ENCODE measurements around the gene GSDME.

Gene GSDME

DNA sequence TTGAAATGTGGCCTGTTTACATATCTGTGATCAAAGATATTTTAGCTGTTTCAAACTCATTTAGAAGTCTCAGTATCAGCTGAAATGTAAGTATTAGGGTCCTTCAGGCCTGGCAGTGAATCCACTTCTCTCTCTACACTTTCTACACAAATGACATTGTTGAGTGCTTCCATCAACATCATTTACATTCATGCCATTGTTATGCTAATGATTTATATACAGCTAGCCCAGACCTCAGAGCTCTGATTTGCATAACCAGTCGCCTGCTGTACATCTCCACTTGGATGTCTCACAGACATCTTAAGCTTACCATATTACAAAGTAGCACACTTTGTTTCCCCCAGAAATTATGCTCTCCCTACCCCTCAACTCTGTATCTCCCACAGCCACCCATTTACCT, 71.6 kb downstream of the GSDME start:
- Histone ChIP-seq H4K20me1 (ENCODE audit: insufficient read depth, low read length) (no peaks in the 10 kb centered on the region), H3K9me3 (replicated peaks; ENCODE audit: insufficient read depth, low read length) (no peaks in the 10 kb centered on the region), H3K27ac (ENCODE audit: low read length) (no peak overlapping the region), H3K9ac (ENCODE audit: low read length) (no peak overlapping the region), H3K4me2 (ENCODE audit: low read depth, low read length) (no peak overlapping the region), H2AFZ (ENCODE audit: low read length) (no peak overlapping the region), H3K36me3 (replicated peaks; ENCODE audit: insufficient read depth, low read length) (no peaks in the 10 kb centered on the region), H3K9me2 (replicated peaks; ENCODE audit: insufficient read depth, low read length) (no peaks in the 10 kb centered on the region), H3K27me3 (replicated peaks; ENCODE audit: insufficient read depth, low read length) (no peaks in the 10 kb centered on the region), H3F3A (ENCODE audit: insufficient read depth, low read length) (no peaks in the 10 kb centered on the region), H3K4me1 (ENCODE audit: low read length) (no peaks in the 10 kb centered on the region), H3K4me3 (ENCODE audit: low read length) (no peak overlapping the region), H3K79me2 (ENCODE audit: low read length) (no peaks in the 10 kb centered on the region)
- TF ChIP-seq EZH2 (optimal IDR thresholded peaks at IDR 0.05; ENCODE audit: low read depth, low read length), result no peak
- no peak for TF ChIP-seq CTCF (IDR thresholded peaks at IDR 0.05; ENCODE audit: low read length)
- no peak for TF ChIP-seq EZH2phosphoT487 (IDR thresholded peaks at IDR 0.05; ENCODE audit: low read length)
- DNase-seq, result no peak

DNA sequence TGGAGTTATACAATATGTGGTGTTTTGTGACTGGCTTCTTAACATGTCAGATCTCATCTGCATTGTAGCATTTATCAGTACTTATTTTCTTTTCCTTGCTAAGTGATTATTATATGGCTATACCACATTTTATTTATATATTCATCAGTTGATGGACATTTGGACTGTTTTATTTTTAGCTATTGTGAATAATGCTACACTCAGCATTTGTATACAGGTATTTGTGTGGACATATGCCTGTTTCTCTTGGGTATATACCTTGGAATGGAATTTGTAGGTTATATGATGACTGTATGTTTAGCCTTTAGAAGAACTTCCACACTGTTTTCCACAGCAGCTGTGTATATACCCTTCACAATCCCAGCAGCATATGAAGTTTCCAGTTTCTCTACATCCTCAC, 86.5 kb downstream of the GSDME start:
- Histone ChIP-seq H3K4me2 (ENCODE audit: low read depth, low read length) (no peak overlapping the region), H3K9ac (ENCODE audit: low read length) (no peak overlapping the region), H3K4me1 (ENCODE audit: low read length) (no peaks in the 10 kb centered on the region), H3F3A (ENCODE audit: insufficient read depth, low read length) (no peaks in the 10 kb centered on the region), H3K9me2 (replicated peaks; ENCODE audit: insufficient read depth, low read length) (no peaks in the 10 kb centered on the region), H3K27me3 (replicated peaks; ENCODE audit: insufficient read depth, low read length) (no peaks in the 10 kb centered on the region), H3K79me2 (ENCODE audit: low read length) (no peaks in the 10 kb centered on the region), H3K27ac (ENCODE audit: low read length) (no peak overlapping the region), H4K20me1 (ENCODE audit: insufficient read depth, low read length) (no peaks in the 10 kb centered on the region), H3K4me3 (ENCODE audit: low read length) (no peak overlapping the region), H3K36me3 (replicated peaks; ENCODE audit: insufficient read depth, low read length) (no peaks in the 10 kb centered on the region; the same call in 1 of the 2 replicates), H2AFZ (ENCODE audit: low read length) (no peak overlapping the region), H3K9me3 (replicated peaks; ENCODE audit: insufficient read depth, low read length) (no peaks in the 10 kb centered on the region)
- no peak for TF ChIP-seq CTCF (IDR thresholded peaks at IDR 0.05; ENCODE audit: low read length)
- no peak for TF ChIP-seq EZH2phosphoT487 (IDR thresholded peaks at IDR 0.05; ENCODE audit: low read length)
- no peak for TF ChIP-seq EZH2 (optimal IDR thresholded peaks at IDR 0.05; ENCODE audit: low read depth, low read length)
- DNase-seq, result no peak

DNA sequence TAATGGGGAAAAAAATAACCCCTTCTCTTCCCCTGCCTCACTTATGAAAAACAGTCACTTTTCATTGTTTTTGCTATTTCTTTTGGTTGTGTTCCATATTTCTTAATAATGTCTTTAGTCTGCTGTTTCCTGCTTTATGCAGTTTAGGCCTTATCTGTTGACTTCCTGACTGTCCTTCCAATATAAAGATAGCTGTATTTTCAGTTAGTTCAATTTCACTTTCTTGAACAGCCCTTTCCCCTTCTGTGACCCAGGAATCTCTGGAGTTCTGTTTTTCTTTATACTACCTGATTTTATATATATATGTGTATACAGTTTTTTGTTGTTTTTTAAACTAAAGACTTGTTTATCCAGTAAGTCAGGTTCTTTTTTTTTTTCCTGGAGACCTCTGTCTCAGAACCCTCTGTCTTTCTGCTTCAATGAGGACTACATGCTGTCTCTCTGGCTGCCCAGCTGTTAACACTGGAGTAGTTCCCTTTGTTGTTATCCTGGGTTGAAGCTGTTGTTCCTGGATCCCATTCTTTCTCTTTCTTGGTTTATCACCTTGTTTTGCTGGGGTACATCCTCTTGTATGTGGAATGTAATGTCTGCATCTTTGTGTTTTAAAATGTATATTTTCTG, 87.2 kb downstream of the GSDME start:
- no peak overlapping the region for H3K4me2 ChIP-seq (ENCODE audit: low read depth, low read length)

More for the DNA sequence above, 87.2 kb downstream of the GSDME start:
- Histone ChIP-seq H2AFZ (ENCODE audit: low read length) (no peak overlapping the region), H3K9me2 (replicated peaks; ENCODE audit: insufficient read depth, low read length) (no peaks in the 10 kb centered on the region), H3K79me2 (ENCODE audit: low read length) (no peaks in the 10 kb centered on the region), H3K9me3 (replicated peaks; ENCODE audit: insufficient read depth, low read length) (no peaks in the 10 kb centered on the region), H3K27me3 (replicated peaks; ENCODE audit: insufficient read depth, low read length) (no peaks in the 10 kb centered on the region), H3K27ac (ENCODE audit: low read length) (no peak overlapping the region), H3K36me3 (replicated peaks; ENCODE audit: insufficient read depth, low read length) (no peaks in the 10 kb centered on the region; the same call in 1 of the 2 replicates), H3K4me3 (ENCODE audit: low read length) (no peak overlapping the region), H4K20me1 (ENCODE audit: insufficient read depth, low read length) (no peaks in the 10 kb centered on the region), H3K4me1 (ENCODE audit: low read length) (no peaks in the 10 kb centered on the region), H3K9ac (ENCODE audit: low read length) (no peak overlapping the region), H3F3A (ENCODE audit: insufficient read depth, low read length) (no peaks in the 10 kb centered on the region)
- DNase-seq, result no peak
- TF ChIP-seq CTCF (IDR thresholded peaks at IDR 0.05; ENCODE audit: low read length) (no peak), EZH2 (optimal IDR thresholded peaks at IDR 0.05; ENCODE audit: low read depth, low read length) (no peak), EZH2phosphoT487 (IDR thresholded peaks at IDR 0.05; ENCODE audit: low read length) (no peak)

All from MM.1S (cell line).